Measurements from ENCODE around the gene DCAF4L1. TPM values are rescaled to one million over a fixed set of nuclear protein-coding genes. Genes with fewer than 3 reads are reported as not detected.

The DCAF4L1 gene, protein sequence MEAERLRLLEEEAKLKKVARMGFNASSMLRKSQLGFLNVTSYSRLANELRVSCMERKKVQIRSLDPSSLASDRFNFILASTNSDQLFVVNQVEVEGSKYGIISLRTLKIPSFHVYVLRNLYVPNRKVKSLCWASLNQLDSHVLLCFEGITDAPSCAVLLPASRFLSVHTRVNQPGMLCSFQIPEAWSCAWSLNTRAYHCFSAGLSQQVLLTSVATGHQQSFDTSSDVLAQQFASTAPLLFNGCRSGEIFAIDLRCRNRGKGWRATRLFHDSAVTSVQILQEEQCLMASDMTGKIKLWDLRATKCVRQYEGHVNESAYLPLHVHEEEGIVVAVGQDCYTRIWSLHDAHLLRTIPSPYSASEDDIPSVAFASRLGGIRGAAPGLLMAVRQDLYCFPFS
- total RNA-seq, result under 1 TPM; 0.15 to 0.37 TPM
- long read RNA-seq, result 0 reads

GRCh38 chr4:41981456-41981855 lies at the start of gene DCAF4L1:
TSS of gene DCAF4L1 (plus strand) at chr4:41981756. CDS start at chr4:41981793, 37 bp downstream.
- intact Hi-C loops (cut with DNase I), result no loop called here
- DNase-seq (no peak), ATAC-seq (no peak)

GRCh38 chr4:41932988-41933387 lies 48.6 kb upstream of the DCAF4L1 start:
- intact Hi-C loops (cut with DNase I), result no loop called here
- ATAC-seq, result no peak
- no peak for DNase-seq

- DNase-seq, result no peak
- no peak for ATAC-seq
- intact Hi-C loops (cut with DNase I), result no loop called here
Observed at GRCh38 chr4:41933997-41934503, 47.5 kb upstream of the DCAF4L1 start.

- intact Hi-C loops (cut with DNase I), result no loop called here
- ATAC-seq (peak; percentile 10 to 31), DNase-seq (no peak)
Observed at GRCh38 chr4:41934514-41934900, 47.0 kb upstream of the DCAF4L1 start.

DNA sequence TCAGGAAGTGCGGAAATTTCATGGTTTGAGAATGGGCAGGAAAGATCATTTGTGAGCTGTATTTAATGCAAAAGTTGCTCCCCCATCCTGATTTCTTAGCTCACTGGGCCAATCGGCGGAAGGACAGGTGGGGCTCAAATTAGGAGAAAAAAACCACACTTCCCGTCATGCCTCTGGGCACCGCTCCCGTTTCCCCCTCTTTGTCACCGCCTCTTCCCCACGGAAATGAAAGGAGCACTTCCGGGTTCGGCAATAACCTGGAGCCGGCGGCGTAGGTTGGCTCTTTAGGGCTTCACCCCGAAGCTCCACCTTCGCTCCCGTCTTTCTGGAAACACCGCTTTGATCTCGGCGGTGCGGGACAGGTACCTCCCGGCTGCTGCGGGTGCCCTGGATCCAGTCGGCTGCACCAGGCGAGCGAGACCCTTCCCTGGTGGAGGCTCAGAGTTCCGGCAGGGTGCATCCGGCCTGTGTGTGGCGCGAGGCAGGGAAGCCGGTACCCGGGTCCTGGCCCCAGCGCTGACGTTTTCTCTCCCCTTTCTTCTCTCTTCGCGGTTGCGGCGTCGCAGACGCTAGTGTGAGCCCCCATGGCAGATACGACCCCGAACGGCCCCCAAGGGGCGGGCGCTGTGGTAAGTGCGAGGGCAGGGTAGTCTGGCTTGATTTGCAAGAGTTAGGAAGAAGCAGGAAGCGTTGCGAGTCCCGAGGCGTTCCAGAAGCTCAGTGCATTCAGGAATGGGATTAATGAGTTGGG lies 46.5 kb upstream of the DCAF4L1 start, which contains the start of gene TMEM33:
Gene TMEM33 (plus strand): TSS at position 529 of the 751 bp plus-strand sequence. CDS start 56 bp downstream, at position 585.
- DNase-seq (peak; percentile 90), ATAC-seq (peak; percentile 98 to 99)
- intact Hi-C loops (cut with DNase I), result no loop called here

DNA sequence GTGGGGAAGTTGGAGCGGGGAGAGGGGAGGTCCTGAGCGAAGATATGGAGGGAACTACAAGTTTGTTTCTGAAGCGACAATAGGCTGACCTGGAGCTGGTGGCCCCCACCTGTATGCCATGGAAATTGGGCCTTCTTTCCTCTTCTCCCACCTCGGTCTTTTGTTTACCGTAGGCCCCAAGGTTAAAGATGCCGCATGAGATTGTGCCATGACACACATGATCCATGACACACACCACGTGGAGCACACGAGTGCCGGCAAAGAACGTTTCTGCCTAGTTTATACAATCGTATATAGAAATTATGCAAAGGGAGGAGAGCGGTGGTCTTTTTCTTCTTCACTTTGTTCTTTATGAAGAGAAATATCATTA lies 45.9 kb upstream of the DCAF4L1 start:
- intact Hi-C loops (cut with DNase I), result no loop called here
- ATAC-seq, result peak; percentile 17 to 18
- no peak for DNase-seq

- DNase-seq, result no peak
- no peak for ATAC-seq
- intact Hi-C loops (cut with DNase I), result no loop called here
Observed at GRCh38 chr4:41939016-41939626, 42.4 kb upstream of the DCAF4L1 start.

GRCh38 chr4:41940834-41941233 lies 40.7 kb upstream of the DCAF4L1 start:
- intact Hi-C loops (cut with DNase I), result no loop called here
- no peak for ATAC-seq
- no peak for DNase-seq

GRCh38 chr4:41943506-41943905 lies 38.0 kb upstream of the DCAF4L1 start:
- intact Hi-C loops (cut with DNase I), result no loop called here
- ATAC-seq (no peak), DNase-seq (no peak)

GRCh38 chr4:41944089-41944488 lies 37.5 kb upstream of the DCAF4L1 start:
- intact Hi-C loops (cut with DNase I), result no loop called here
- no peak for DNase-seq
- no peak for ATAC-seq

GRCh38 chr4:41949531-41949930 lies 32.0 kb upstream of the DCAF4L1 start:
- ATAC-seq, result no peak
- no peak for DNase-seq
- intact Hi-C loops (cut with DNase I), result no loop called here

- DNase-seq, result no peak
- ATAC-seq, result no peak
- intact Hi-C loops (cut with DNase I), result no loop called here
Observed at GRCh38 chr4:41957634-41958033, 23.9 kb upstream of the DCAF4L1 start.

DNA sequence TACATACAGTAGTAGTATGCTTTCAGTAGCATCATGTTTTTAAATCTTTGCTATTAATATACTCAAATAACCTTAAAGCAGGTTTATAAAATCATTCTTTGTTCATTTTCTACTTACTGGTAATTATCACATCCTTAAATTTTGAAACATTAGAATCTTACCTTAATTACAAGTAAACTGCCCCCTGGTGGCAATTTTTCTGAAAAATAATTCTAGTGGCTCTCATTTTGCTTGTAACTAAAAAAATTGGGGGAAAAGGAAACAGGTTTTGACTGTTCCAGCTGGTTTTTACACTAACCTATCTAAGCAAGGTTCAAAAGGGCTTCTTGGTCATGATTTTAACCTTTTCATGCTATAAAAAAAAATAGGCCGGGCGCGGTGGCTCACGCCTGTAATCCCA lies 18.5 kb upstream of the DCAF4L1 start:
- intact Hi-C loops (cut with DNase I), result no loop called here
- DNase-seq (no peak), ATAC-seq (no peak)

- DNase-seq (no peak), ATAC-seq (no peak)
- intact Hi-C loops (cut with DNase I), result no loop called here
Observed at GRCh38 chr4:41964401-41964800, 17.2 kb upstream of the DCAF4L1 start.

DNA sequence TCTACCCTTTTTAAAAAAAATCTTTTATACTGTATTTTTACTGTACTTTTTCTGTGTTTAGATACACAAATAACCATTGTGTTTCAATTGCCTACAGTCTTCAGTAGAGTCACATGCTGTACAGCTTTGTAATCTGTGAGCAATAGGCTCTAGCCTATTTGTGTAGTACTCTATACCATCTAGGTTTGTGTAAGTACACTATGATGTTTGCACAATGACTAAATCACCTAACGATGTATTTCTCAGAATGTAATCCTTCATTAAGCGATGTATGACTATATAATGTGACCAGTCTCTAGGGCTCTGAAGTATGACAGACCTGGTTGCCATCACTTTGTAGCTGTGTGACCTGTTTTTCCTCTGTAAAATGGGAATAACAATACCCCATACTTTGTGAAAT lies 14.2 kb upstream of the DCAF4L1 start:
- intact Hi-C loops (cut with DNase I), result no loop called here
- DNase-seq (no peak), ATAC-seq (no peak)

GRCh38 chr4:41969671-41970070 lies 11.9 kb upstream of the DCAF4L1 start:
- ATAC-seq, result no peak
- DNase-seq, result no peak
- intact Hi-C loops (cut with DNase I), result no loop called here

DNA sequence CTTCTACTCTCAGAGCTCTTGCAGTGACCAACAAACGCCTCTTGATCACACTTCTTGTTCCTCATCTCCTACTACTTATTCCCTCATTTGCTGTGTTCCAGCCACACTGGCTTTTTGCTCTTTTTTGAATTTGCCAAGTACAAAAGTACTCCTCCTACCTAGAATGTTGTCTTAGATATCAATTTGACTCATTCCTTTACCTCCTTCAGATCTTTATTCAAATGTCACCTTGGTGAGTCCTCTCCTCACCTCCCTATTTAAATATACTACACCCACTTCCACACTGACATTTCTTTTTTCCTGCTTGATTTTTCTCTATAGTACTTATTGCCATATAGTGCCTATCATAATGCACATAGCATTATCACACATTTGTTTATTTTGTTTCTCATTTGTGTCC lies 6.2 kb upstream of the DCAF4L1 start:
- no peak for DNase-seq
- intact Hi-C loops (cut with DNase I), result no loop called here
- ATAC-seq, result no peak

- DNase-seq (no peak), ATAC-seq (no peak)
- intact Hi-C loops (cut with DNase I), result no loop called here
Observed at GRCh38 chr4:41976775-41977516, 4.6 kb upstream of the DCAF4L1 start.

DNA sequence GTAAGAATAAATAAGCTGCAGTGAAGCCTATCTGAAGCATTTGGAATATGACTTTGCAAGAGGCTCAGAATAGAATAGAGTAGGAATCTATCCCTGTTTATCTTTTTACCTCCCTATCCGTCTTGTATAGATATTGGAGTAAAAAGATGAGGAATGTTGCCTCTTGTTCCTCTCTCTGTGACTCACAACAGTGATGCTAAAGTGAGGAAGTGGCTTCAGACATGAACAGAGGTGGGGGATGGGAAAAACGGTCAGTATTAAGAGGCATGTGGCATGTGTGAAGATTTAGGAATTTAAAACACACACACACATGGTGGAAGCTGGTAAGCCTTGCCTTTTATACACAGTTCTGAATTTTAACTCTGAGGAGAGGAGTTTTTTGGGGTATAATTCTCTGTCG lies 3.8 kb upstream of the DCAF4L1 start:
- DNase-seq (no peak), ATAC-seq (no peak)
- intact Hi-C loops (cut with DNase I), result no loop called here
